ENCODE results near the gene SHD. TPM values are rescaled to one million over a fixed set of nuclear protein-coding genes. Genes with fewer than 3 reads are reported as not detected.
"Not testable (repeated sequence)": the region's sequence is repeated elsewhere in the genome, so short reads cannot be mapped to it uniquely, and the experiment has no call there.

The SHD gene
- total and polyA plus RNA-seq, 2 of the 8 experiments (the other 6 are each of a cell fraction or from before 2014, with no cell fraction given) = 5.8 to 10.7 TPM

GRCh38 chr19:4328991-4329681 lies 50.1 kb downstream of the SHD start:
- not testable (repeated sequence) for H2BK5ac ChIP-seq (ENCODE audit: low read depth, low read length); H3K4me1 ChIP-seq (replicated peaks in 1 of 4; ENCODE audit: control insufficient read depth in 3 of 4, insufficient read depth in 4 of 4, low read length in 3 of 4); H3K56ac ChIP-seq (replicated peaks; ENCODE audit: insufficient read length, low read depth, low read length); H3K27me3 ChIP-seq (replicated peaks in 1 of 4; ENCODE audit: control insufficient read depth in 3 of 4, extremely low read depth in 1 of 4, insufficient read depth in 3 of 4, low read length in 3 of 4); H2AK5ac ChIP-seq (ENCODE audit: low read depth, low read length); H3K23ac ChIP-seq (ENCODE audit: insufficient read length); H2AFZ ChIP-seq (ENCODE audit: low read length); H4K5ac ChIP-seq (ENCODE audit: insufficient read length, low read depth, low read length); H4K91ac ChIP-seq (replicated peaks; ENCODE audit: insufficient read length, low read length); H3K36me3 ChIP-seq (ENCODE audit: control insufficient read depth in 2 of 4, insufficient read depth in 4 of 4, low read length in 3 of 4); H2BK12ac ChIP-seq (ENCODE audit: low read depth, low read length); H2BK15ac ChIP-seq (ENCODE audit: low read length); H3K9me3 ChIP-seq (ENCODE audit: insufficient read depth in 2 of 2, low read depth in 1 of 2, low read length in 1 of 2); H3K14ac ChIP-seq (ENCODE audit: insufficient read length); H3K18ac ChIP-seq (ENCODE audit: extremely low read depth, low read length); H3K79me1 ChIP-seq (ENCODE audit: low read depth, low read length); H2BK20ac ChIP-seq (ENCODE audit: low read length); H3K79me2 ChIP-seq (ENCODE audit: control insufficient read depth in 1 of 2, insufficient read depth in 2 of 2, low read length in 2 of 2); FAIRE-seq; H2BK120ac ChIP-seq (replicated peaks; ENCODE audit: low read depth, low read length); H3K4ac ChIP-seq (replicated peaks; ENCODE audit: insufficient read length, low read depth, low read length)
- peak in 1 of 2 experiments; percentile 92 for DNase-seq (ENCODE audit: low read depth in 1 of 2, low spot score in 2 of 2)
- peak; percentile 39; the same call in 1 of the 2 replicates for TF ChIP-seq KDM1A (IDR thresholded peaks at IDR 0.05; ENCODE audit: borderline replicate concordance, low read length)
- peak; percentile 9; the same call in 1 of the 2 replicates for TF ChIP-seq TAF1 (IDR thresholded peaks at IDR 0.05; ENCODE audit: low read depth, low read length)
- peak; percentile 32; the same call in 1 of the 2 replicates for TF ChIP-seq SP1 (IDR thresholded peaks at IDR 0.05; ENCODE audit: low read depth, low read length)
- H3K4me3 ChIP-seq (ENCODE audit: extremely low read depth in 1 of 4, insufficient read depth in 2 of 4, low read depth in 3 of 4, low read length in 4 of 4) = peak overlapping the region; percentile 70 to 80 (median 74)
- peaks cover 12% of the 10 kb centered on the region; the same call in 1 of the 2 replicates for H3K23me2 ChIP-seq (ENCODE audit: low read depth, low read length)
- H3K4me2 ChIP-seq (ENCODE audit: insufficient read depth in 1 of 2, low read depth in 2 of 2, low read length in 2 of 2) = peak overlapping the region; percentile 88 to 89
- peaks cover 2 to 15% of the 10 kb centered on the region in 2 experiments for H4K20me1 ChIP-seq (replicated peaks in 1 of 2; ENCODE audit: control insufficient read depth in 1 of 2, insufficient read depth in 2 of 2, low read length in 2 of 2)
- peak overlapping the region; percentile 57; the same call in 1 of the 2 replicates for H4K8ac ChIP-seq (ENCODE audit: extremely low read depth, insufficient read depth, low read length)
- POLR2A ChIA-PET (ENCODE audit: partially characterized antibody) = interaction anchor here (0.5 to 4.8 kb wide), 7 partner anchors 10 to 80 kb away, joined by 3 to 46 read pairs (median 6); partner anchors contain the start of genes MPND and STAP2
- WGBS, 2 experiments (ENCODE audit: extremely low coverage in 1 of 2, insufficient coverage in 1 of 2, insufficient read length in 1 of 2, insufficient replicate concordance in 2 of 2, low coverage in 1 of 2, low lambda C conversion rate in 2 of 2, missing lambda C conversion rate in 1 of 2) = 54% methylated on average over 32 of the region's 35 CpGs; no CpG with 5 or more reads in 1 of the 2 experiments
- H3K27ac ChIP-seq (ENCODE audit: low read depth, low read length) = peak overlapping the region; percentile 60; the same call in 1 of the 2 replicates
- CTCF ChIA-PET (ENCODE audit: partially characterized antibody) = interaction anchor here (0.7 to 1.3 kb wide), 3 partner anchors 18 to 63 kb away, joined by 3 read pairs; no protein-coding TSS in a partner anchor
- peak overlapping the region in 1 of 4 experiments; percentile 20; a peak in 3 of 7 replicates for H3K9ac ChIP-seq (replicated peaks in 1 of 4; ENCODE audit: extremely low read depth in 1 of 4, low read depth in 3 of 4, low read length in 3 of 4)
